ENCODE data around the gene RIIAD1.
"Not testable (repeated sequence)": the region's sequence is repeated elsewhere in the genome, so short reads cannot be mapped to it uniquely, and the experiment has no call there.

Gene RIIAD1

DNA sequence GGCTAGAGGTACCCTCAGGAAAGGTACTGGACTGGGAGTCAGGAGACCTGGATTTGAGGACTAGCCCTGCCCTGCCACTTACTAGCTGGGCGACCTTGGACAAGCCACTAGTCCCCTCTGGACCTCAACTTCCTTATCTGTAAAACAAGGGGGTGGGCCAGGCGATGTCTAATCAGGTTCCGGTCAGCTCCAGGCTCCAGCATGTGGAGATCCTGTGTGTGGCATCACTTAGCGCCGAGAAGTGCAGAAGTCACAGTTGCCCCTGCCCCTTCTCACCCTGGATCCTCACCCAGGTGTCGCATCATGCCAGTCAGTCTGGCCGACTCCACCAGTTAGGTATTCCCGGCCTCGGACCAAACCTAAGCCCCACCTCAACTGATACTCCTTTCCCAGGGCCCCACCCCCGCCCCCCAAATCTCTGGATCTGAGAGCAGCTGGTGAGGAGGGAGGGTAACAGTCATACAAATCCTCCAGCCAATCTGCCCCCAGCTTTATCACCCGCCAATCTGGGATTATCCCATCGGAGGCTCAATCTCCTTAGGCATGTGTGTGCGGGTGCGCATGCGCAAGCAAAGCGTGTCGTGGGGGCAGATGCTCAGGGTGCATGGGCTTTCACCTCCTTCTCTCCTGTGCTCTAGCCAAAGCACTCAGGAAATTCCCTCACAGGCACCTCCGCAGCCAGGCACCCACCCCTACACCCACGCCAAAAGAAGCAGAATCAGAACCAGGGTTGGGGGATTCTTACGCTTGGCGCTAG, 10.1 kb upstream of the RIIAD1 start:
- DNase-seq (ENCODE audit: low spot score) = no peak

DNA sequence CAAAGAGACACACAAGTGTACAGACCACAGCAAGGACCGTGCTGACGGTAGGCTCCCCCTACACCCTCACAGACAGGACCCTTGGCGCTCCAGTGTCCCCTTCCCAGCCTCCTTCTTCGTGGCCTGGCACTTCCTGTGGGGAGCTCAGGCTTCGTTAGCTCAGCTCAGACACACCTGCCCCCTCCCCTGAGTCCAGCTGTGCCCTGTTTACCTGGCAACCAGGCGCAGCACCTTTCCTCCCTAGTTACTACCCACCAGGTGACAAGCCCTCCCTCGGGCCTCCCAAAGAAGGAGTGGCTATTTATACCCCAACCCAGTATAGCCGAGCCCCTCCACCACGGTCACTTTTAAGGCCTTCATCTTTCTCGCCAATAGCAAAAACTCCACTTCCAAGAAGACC, 9.4 kb upstream of the RIIAD1 start:
- no peak for DNase-seq (ENCODE audit: low spot score)

DNA sequence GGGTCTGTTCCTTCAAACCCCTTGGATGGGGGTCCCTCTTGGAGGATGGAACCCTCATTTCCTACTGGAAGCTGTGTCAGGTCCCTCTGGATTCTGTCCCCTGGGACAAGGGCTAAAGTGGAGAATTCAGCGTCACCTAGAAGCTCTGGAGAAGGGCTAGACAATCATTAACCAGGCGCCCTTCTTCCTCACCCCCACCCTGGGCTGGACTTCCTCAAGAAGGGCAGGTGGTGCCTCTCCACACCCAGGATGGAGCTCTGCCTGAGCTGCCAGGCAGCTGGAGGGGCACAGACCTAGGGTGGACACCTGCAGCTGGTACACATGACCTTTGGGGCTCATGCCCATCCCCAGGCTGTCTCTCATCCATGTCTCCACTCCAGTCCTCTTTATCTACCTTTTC, 8.3 kb upstream of the RIIAD1 start:
- no peak for DNase-seq (ENCODE audit: low spot score)

DNA sequence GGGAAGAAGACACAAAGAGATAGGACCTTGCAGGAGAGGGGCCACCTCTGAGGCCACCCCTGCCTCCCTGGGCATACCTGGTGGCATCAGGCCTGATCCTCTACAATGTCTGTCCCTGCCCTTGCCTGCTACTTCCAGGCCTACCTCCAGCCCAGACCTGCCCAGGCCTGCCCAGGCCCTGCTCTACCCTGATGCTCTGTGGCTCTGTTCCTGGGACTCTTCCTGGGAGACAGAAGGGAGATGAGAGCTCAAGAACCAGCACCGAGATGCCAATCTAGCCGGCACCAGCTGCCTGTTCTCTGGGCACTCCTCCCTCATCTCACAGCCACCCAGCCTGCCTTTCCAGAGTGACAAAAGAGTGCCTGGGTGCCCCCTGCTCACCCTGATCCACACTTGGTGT, 7.4 kb upstream of the RIIAD1 start:
- DNase-seq (ENCODE audit: low spot score) = no peak

DNA sequence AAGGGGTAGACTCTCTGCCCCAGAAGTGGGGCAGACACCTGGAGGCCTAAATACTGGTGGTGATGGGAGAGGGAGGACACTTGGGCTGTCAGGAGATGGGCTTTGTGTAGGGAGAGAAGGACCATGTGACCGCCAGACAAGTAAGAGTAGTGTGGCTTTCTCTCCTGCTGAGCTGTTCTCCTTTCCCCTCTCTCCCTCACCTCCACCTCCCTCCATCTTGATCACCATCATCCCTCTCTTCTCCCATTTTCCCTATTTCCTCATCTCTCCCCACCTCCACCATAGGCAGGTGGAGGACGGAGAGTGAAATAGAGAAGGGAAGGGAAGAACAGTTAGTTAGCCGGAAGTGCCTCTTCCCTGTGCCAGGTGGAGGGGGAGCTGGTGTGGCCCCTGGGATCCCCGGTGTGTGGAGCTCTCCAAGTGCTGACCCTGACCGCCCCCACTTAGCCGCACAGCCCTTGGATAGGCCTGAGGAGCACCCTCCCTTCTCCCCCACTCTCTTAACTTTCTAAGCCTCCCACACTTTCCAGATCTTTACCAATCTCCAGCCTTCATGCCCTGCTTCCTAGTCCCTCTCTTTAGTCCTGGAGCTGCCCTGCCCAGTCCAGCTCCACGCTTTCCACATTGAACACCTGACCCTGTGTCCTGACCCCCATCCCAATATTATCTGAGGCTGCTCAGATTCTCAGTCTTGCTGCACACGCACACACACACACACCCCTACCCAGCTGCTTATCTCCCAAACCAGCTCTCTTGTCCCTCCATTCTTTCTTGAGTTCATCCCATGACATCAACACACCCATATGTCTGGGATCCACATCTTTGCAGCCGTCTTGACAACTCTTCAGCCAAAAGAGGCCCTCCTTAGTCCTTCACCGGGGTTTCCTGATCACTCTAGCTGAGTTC, 6.2 kb upstream of the RIIAD1 start:
- no peak for DNase-seq (ENCODE audit: low spot score)

DNA sequence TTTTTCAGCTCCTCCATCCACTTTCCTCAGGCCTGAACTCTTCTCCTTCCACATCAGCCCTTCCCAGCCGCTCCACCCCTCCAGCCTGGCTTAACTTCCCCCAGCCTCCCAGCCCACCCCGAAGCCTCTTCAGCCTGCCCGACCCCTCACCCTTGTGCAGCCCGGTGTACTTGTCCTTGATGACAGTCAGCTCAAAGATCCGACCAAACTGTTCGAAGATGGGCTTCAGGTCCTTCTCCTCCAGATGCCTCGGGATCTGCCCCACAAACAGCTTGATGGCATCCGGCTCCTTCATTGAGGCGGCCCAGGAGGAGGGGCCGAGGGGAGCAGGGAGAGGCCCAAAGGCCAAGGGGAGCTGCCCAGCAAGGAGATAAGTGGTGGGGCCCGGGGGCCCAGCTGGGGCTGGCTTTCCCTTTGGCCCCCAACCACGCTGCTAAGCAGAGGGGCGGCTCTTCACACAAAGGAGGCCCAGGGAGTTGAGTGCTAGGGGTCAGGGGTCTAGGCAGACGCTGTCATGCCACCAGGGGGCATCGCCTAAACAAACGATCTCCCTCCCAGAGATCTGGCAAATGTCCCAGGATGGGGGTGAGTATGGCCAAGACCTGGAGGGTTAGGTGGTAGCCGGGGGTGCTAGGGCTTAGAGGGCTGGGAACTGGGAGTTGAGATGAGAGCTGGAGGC, 5.5 kb upstream of the RIIAD1 start:
- no peak for DNase-seq (ENCODE audit: low spot score)

DNA sequence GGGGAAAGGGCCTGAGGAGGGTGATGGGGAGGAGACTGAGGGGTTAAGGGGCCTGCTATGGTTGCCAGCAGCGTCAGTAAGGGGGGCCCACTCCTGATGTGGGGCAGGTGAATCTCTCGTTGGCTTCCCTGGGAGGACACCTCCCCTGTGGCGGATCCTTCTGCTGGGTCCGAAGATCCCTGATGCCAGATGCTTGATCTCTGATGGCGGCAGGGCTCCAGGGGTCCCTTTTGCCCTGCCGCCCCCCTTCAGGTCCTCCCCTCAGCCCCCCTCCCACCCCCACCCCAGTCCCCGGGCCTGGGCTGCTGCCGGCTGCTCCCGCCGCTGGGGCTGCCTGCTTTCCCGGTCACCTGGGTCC, 4.9 kb upstream of the RIIAD1 start:
- DNase-seq (ENCODE audit: low spot score) = no peak

DNA sequence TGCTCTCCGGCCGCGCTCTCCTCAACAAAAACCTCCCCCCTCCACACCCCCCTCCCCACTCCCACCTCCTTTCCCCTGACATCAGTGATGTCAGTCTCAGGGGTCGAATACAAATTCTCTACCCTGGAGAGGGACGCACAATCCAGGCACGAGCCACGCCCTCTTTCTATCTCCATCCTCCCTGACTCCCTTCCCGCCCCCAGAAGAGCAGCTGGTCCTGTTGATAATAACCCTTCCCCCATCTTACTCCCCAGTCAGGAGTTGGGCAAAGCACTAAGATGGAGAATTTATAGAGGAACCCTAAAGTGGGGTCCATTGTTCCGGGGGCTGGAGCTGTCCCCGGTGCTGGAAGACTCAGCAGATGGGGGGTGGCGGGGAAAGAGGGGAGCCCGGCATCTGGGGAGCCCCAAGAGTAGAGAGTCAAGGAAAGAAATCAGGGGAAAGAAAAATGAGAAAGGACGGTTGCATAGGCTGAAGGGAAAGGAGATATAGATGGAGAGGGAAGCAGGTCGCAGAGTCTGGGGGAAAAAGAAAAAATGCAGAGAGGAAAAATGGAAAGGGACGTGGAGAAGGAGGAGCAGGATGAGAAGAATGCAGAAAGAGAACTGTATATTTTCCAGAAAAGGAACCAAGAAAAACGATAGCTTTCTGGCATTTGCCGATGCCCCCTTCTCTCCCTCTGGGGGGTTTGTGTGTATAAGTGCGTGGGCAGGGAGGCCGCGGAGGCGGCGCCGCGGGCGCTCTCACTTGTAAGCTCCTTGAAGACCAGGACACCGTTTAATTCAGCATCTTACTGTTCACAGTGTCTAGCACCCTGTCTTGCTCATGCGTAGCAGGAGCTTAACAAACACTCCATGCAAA, 4.3 kb upstream of the RIIAD1 start, which contains the start of gene CELF3:
Gene CELF3 (minus strand): TSS at position 33 of the 861 bp plus-strand sequence. CDS start 783 bp downstream, outside the sequence.
- peak; percentile 33 for DNase-seq (ENCODE audit: low spot score)

DNA sequence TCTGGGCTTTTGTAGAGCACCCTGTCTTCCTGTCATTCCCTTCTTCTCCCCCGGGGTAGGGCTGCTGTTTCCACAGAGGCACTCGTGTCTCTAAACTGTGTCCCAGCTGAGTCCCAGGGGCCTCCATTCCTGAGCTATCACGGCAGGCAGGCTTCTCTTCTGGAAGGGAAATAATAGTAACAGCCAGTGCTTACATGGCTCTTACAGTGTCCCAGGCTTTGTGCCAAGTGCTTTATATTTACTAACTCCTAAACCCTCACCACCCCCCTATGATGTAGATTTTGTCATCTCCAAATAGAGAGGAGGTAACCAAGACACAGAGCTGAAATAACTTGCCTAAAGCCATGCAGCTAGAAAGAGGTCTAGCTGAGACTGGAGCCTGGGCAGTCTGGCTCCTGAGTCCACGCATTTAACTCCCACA, 3.3 kb upstream of the RIIAD1 start:
- DNase-seq (ENCODE audit: low spot score) = no peak

DNA sequence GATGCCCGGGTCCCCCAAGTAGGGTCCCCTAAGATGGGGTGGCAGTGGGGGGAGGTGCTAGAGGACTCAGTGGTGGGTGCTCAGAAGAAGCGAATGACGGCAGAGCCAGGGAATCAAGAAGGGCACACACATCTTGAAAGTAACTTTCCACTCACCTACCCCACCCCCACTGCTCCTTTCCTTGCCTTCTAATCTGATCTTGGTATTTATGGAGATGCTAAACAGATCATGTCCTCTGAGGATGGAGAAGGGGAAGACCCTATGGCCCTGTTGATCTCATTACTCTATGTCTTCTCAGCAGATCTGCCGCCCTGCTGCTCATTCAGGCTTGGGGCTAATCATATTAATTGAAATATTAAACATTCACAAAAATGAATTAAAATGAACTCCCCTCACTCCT, 2.7 kb upstream of the RIIAD1 start:
- DNase-seq (ENCODE audit: low spot score) = no peak

DNA sequence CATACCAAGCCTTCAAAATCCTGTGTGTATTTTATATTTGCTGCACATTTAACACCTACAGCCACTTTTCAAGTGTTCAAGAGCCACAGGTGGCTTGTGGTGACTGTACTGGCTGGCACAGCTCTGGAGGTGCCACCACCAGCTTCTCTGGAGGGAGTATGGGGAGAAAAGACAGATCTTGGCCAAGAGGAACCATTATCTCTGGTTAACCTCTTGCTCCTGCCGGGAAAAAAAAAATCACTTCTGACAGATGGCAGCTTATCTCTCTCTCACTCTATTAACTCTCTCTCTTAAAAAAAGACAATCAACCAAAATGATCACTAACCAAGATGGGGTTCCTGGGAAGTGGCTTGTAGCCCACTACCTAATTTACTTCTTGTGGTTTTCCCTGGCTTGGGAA, 1.2 kb upstream of the RIIAD1 start:
- DNase-seq (ENCODE audit: low spot score) = no peak

DNA sequence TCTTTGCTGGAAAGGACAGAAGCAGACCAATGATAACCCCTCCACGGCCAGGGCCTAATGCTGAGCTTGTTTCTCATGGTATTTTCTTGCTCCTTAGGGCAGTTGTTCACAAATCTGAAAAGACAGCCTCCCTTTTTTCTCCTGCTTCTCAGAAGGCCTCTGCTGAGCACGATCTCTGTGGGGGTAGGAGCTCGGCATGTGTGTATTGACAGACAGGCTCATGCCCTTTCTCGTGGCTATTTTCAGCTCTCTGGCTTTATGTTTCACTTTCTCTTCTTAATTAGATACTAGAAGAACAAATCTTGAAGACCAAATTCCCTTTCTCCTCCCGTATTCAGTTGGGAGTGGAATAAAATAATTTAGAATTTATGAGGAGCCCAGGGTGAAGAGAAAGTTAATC, 768 bp upstream of the RIIAD1 start:
- no peak for DNase-seq (ENCODE audit: low spot score)

DNA sequence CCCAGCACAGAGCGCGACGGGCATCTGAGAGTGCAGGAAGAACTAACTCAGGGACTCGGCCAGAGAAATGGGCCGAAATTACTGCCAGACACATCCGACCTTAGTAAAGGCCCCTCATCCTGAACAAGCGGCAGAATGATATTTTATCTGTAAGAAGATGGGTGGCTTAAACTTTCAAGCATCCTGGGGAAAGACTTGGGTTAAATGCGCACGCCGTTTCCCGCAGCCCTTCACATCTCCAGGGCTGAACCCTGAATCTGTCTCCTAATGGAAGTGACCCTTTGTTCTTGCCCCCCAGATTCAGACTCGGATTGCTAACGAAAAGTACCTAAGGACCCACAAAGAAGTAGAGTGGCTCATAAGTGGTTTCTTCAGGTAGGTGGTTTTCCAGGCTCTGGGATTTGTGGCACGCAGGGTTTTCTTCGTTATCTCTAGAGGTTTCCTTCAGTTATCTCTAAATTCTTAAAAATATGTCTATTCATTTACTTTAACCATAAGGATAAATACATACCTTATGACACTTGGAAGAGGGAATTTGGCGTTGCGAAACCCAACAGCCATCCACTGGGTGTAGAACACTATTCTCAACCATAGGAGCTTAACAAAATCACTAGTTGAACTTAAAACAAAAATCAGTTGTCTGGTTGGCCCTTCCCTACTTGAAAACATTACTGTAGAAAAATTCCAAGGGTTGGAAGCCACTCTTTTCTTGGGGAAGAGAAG, 627 bp downstream of the RIIAD1 start:
- DNase-seq (ENCODE audit: low spot score) = no peak

DNA sequence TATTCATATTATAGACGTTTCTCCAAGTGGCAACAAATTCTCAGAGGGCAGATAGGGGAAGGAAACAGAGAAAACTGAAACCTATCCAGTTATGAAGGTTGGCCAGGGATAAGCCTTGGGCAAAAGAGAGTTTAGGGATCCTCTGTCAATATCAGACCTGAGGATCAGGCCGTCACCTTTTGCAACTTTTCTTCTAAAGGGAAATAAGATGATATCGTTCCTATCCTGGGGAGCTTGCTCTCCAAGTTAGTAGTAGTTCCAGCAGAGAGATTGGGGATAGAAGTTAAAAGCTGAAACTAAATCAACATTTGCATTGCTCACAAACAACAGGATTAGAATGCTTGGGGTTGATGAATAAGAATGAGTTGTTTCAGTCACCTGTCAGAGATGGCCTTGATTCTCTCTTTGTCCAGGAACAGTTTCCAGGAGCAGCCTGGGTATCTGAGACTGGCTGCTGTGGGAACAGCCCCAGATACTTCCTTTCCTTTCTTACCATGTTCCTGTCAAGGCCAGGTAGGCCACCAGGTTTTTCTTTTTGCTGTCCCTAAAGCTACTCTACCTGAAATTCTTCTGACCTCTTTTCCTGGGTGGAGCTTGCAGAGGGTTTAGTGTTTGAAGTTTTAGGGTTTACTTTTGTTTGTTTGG, 2.5 kb downstream of the RIIAD1 start:
- DNase-seq (ENCODE audit: low spot score) = no peak

DNA sequence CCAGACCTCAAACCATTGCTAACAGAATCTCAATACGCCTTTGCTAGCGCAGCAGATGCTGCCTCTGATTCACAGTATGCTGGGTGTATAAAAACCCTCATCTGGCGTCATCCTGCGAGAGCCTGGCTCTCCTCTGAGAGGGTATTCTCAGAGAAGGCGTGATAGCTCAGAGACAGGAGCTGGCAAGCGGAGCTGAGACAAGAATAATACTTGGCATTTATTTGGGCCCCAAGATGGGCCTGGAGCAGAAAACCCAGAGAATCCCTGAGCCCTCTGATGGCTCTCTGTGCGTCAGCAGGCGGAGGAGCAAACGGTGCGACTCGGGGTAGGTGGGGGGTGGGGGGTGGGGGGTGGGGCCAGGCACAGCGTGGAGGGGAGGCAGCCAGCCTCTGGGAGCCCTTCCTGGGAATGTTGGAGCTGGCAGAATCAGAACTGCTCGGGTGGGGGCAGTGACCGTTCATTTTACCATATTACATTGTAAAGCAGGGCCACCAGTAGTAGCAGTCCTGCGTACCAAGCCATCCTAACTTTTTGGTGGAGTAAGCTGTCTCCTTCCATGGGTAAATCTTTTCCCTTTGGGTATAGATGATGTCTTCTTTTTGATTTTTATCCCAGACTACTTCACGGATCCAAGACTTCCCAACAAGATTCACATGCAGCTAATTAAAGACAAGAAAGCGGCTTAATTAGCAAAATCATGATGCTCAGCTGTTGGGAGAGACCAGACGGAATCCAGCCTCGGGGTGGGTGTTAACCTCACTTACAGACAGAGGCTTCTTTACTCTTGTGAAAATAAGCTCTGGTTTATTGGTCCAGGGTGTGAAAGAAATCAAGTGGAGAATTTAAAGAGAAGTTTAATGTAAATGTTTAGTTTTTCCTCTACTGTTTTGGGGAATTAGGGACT, 7.1 kb downstream of the RIIAD1 start:
- peak; percentile 66 for DNase-seq (ENCODE audit: low spot score)

DNA sequence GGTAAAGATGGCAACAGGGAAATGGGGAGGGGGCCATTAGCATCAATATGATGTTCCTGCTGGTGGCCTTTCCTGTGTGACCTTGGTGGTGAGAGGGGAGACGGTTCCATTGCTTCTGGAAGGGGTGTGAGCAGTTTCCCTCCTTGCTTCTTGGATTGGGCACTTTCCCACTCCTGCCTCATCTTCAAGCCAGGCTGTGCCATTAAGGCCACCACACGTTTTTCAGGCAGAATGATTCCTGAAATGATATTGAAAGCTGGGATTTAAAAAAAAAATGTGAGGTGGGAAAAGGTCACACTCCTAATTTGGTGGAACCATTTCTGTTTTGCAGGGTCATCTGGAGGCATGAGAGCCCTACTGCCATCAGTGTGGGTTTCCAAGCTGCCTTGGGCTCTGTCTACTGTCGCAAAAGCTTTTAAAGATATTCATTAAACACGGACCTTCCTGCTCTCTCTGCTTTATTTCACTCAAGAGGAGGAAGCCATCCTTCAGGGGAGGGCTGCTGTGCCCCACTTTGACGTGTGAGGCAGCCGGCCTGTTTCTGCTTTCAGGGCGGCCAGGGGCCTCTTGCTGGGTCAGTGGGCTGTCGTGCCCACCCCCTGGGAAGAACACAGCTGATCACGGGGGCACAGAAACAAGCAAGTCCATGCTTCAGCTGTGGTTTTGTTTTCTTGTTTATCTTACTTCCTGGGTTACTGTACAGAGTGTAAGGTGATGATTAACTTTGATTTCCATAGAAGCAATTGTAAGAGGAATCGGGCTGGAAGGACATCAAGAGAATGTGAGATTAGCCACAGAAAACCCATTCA, 8.0 kb downstream of the RIIAD1 start:
- DNase-seq (ENCODE audit: low spot score) = no peak

DNA sequence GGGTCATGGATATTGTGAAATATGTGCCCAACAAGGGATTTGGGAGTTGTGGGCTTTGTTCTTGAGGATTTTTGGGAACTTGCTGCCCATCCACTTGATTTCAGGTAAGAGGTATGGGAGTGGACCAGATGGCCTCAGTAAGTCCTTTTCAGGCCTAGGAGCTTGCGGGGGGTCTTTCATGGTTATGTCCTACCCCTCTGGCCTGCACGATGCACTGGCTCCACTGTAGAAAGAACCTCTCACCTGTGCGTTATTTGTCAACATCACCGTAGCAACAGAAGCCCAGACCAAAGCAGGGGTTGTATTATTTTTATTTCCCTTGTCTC, 8.6 kb downstream of the RIIAD1 start:
- DNase-seq (ENCODE audit: low spot score) = no peak

DNA sequence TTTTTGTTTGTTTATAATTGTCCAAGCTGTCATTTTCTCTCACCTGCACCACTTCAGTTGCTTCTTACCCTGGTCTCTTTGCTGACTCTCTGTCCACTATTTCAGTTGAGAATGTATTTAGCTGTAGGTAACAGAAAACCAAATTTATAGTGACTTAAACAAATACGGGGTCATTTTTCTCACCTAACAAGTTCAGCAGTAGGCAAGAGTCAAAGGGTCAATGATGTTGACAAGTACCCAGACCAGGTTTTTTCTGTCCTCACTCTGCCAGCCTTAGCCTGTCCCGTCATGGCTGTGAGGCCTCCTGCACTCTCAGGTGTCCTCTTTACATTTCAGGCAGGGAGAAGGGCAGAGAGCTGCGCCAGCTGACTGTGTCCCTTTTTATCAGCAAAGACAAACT, 11.8 kb downstream of the RIIAD1 start:
- DNase-seq (ENCODE audit: low spot score) = no peak

DNA sequence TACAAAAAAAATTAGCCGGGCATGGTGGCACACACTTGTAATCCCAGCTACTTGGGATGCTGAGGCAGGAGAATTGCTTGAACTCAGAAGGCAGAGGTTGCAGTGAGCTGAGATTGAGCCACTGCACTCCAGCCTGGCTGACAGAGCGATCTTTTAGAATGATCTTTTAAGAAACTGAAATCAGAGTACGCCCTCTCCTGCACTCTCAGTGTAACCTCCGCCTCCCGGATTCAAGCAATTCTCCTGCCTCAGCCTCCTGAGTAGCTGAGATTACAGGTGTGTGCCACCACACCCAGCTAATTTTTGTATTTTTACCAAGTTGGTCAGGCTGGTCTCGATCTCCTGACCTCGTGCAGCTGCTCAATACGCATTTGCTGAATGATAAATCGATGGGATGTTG, 12.7 kb downstream of the RIIAD1 start:
- DNase-seq (ENCODE audit: low spot score) = not testable (repeated sequence)
